GM18498 (cell line): ENCODE measurements around the gene RNF11.
"Not testable (repeated sequence)": the region's sequence is repeated elsewhere in the genome, so short reads cannot be mapped to it uniquely, and the experiment has no call there.

Experiments used
- ATAC-seq: cut with Tn5 transposase; IDR thresholded peaks from one replicate; pipeline ENCODE4 v1.9.1; 2021; ENCODE audit warnings: mild to moderate bottlenecking, moderate library complexity; ENCODE audit not compliant: unreplicated experiment

The RNF11 gene

GRCh38 chr1:51235673-51236530 is at the start of gene RNF11:
TSS of gene RNF11 (plus strand) at chr1:51236273. CDS start at chr1:51236757, 484 bp downstream.
- peak; percentile 86 for ATAC-seq

DNA sequence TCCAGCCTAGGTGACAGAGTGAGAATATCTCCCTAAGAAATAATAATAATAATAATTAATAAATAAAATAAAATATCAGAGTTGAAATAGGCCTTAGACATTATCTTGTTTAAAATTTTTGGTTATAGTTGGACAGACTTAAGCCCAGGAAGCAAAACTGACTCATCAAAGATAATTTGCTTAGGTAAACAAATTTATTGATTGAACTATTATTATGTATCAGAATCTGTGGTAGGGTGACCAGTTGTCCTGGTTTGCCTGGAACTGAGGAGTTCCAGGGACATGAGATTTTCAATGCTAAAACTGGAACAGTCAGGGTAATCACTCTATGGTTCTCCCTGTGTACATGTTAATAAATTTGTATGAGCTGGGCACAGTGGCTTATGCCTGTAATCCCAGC is 47.8 kb upstream of the RNF11 start:
- ATAC-seq, result no peak

DNA sequence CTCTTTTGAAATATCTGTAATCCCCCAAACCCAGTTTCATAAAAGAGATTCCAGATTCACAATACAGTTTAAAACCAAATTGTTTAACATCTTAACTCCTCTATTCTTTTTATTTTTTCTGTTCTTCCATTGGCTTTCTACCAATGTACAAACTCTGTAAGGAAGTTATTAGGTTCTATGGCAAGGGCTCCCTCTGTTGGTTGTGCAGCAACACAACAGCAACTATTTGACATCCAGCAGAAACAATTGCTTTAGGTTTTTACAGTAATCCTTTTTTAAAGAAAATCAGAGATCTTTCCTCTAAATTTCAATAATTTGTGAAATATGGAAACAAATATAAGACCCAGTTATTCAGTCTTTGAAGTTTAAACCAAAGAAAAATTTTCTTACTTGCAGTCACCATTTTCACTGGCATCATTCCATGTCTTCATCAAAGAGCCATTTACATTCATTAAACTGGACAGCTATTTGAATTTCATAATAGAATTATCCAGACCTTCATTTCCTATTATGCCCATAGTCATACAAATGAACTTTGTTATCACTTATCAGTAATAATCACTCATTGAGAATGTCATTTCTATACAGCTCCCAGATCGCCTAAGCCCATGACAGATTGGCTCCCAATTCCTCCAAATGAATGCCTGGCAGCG is 46.5 kb upstream of the RNF11 start:
- no peak for ATAC-seq

- ATAC-seq, result no peak
These were observed 45.1 kb upstream of the RNF11 start for GRCh38 chr1:51190961-51191360.

DNA sequence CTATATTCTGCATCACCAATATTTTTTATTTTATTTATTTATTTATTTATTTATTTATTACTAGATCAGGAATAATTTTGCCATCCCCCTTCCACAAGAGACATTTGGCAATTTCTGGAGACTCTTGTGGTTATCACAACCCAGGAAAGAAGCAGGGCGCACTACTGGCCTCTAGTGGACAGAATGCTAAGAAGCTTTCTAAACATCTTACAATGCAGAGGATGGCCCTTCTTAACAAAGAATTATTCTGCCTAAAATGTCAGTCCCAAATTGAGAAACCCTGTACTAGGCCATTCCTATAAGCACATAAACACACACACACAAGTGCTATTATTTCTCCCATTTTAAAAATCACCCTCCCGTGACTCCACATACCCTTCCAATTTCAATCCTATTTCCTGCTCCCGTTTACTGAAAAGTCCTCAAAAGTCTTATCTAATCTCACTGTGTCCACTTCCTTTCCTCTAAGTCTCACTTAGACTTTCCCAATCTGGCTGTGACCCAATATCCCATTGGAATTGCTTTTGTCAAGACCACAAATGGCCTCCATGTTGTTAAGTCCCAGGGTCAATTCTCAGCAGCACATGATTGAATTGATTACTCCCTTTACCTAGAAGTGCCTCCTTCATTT is 43.7 kb upstream of the RNF11 start:
- ATAC-seq, result no peak

DNA sequence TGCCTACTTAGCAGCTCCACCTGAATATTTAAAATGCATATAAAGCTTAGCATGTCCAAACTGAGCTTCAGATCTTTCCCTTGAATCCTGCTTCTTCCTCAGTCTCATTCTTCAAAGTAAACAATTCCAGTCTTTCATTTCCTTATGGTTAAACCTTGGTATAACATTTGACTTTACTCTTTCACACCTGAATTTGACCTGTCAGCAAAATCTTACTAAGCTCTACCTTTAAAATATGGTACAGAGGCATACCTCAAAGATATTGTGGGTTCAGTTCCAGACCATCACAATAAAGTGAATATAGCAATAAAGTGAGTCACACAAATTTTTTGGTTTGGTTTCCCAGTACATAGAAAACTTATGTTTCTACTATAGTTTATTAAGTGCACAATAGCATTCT is 42.5 kb upstream of the RNF11 start:
- no peak for ATAC-seq

- ATAC-seq, result peak; percentile 92
These were observed 32.8 kb upstream of the RNF11 start for GRCh38 chr1:51203121-51203873.

DNA sequence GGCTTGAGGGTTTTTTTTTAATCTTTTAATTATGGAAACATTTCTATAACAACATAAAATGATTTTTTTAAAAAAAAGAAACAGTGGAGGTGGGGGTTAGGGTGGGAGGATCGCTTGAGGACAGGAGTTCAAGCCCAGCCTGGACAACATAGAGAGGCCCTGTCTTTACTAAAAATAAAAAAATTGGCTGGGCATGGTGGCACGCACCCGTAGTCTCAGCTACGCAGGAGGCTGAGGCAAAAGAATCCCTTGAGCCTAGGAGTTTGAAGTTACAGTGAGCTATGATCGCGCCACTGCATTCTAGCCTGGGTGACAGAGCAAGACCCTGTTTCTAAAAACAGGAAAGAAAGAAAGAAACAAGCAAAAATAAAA is 32.2 kb upstream of the RNF11 start:
- peak; percentile 32 for ATAC-seq

DNA sequence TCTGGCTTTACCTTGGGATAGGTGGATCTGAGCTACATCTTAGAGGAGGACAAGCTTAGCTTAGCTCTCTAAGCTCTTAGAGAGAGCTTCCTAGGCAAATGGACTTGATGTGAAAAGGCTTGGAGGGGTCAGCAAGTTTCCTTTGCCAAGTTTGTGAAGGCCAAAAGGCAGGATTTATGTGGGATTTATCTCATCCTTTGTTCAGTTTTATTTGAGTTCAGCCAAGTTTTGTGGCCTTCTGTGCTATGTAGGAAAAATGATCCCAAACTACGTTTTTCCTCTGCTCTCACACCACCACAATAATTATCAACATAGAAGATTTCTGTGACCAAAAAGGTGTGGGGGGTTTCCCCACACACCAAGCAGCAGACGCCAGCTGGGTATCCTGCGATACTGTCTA is 26.0 kb upstream of the RNF11 start:
- ATAC-seq, result no peak

DNA sequence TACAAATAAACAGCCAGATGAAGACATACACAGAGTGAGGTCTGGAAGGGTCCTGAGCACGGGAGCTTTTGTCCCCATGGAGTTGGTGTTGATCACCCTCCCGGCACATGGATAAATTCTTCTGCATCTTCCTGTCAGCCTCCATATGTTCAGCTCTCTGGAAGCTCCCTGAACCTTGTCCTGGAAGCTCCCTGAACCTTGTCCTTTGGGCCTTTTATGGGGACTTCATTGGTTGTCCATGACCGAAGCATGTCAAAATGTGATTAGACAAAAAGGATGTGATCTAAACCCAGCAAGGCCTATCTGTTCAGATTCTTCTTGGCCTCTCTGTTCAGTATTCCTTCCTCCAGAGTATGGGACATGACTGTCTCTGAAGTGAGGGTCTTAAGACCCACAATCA is 25.4 kb upstream of the RNF11 start:
- ATAC-seq, result no peak

GRCh38 chr1:51214615-51215131 is 21.4 kb upstream of the RNF11 start:
- peak; percentile 63 for ATAC-seq

GRCh38 chr1:51215169-51215568 is 20.9 kb upstream of the RNF11 start:
- ATAC-seq, result no peak

GRCh38 chr1:51216631-51217030 is 19.4 kb upstream of the RNF11 start:
- no peak for ATAC-seq

- no peak for ATAC-seq
These were observed 19.0 kb upstream of the RNF11 start for GRCh38 chr1:51217101-51217500.

- no peak for ATAC-seq
These were observed 17.5 kb upstream of the RNF11 start for GRCh38 chr1:51218570-51218969.

DNA sequence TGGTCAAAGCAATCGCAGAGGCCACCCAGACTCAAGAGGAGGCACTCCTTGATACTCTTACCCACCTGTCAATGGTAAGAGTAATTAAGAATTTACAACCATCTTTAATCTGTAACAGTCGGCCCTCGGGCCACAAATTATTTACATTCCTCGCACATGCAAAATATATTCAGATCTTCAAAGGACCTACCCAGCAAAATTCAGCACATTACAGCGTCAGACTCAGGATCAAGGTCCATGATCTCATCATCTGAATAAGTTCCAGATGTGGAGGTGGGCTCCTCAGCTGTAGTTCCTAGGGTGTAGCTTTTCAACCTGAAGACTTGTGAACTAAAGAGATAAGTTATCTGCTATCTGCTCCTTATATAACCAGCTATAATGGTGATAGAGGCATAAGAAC is 17.1 kb upstream of the RNF11 start:
- no peak for ATAC-seq

DNA sequence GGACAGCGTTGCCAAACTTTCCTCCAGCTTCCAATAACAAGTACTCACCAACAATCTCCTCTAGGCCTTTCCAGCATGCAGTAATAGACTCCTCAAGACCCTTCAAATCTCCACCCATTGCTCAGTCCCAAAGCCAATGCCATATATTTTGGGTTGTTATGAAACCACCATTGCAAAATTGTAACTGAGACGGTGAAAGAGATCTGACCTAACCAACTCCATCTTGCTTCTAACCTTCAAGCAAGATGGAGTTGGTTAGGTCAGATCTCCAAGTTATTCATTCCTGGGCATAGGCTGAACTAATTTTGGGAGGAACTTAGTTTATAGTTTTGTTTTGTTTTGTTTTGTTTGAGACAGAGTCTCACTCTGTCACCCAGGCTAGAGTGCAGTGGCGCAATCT is 14.5 kb upstream of the RNF11 start:
- ATAC-seq, result not testable (repeated sequence)

DNA sequence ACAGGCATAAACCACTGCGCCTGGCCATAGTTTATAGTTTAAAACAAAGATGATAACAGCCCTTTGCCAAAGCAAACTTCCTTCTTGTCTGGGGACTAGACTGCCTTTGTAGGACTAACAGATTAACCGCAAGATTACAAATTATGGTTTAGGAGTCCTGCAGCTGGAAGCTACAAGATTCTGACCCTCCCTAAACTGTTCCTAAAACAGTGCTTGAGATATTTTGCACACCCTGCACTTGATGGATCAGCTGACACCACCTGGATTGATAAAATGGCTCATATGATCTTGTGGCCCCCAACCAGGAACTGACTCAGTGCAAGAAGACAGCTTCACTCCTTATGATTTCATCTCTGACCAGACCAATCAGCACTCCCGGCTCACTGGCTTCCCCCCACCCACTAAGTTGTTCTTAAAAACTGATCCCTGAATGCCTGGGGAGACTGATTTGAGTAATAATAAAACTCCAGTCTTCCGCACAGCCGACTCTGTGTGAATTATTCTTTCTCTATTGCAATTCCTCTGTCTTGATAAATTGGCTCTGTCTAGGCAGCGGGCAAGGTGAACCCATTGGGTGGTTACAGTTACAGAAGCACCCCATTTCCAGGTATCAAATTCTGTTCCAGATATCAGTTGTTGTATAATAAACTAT is 13.8 kb upstream of the RNF11 start:
- ATAC-seq, result no peak

DNA sequence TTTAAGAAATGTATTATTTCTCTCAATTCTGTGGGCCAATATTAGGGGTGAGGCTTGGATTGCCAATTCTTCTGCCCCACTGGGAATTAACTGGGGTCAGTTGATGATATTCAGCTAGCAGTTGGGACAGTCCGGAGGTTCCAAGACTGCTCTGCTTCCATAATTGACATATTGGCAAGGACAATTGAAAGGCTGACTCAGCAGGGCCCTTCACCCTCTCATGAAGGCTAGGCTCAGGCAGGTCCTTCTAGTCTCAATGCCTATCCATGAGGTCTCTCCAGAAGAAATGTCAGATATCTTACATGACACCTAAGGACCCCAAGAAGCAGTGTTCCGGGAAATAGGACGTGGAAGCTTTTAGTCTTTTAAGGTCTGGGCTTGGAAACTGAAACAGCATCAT is 13.3 kb upstream of the RNF11 start:
- no peak for ATAC-seq

GRCh38 chr1:51224255-51224654 is 11.8 kb upstream of the RNF11 start:
- ATAC-seq, result no peak
